Type B pancreatic cell (in vitro differentiated cells): ENCODE results near the gene DUSP28. TPM values are rescaled to one million over a fixed set of nuclear protein-coding genes. Genes with fewer than 3 reads are reported as not detected.

ENCODE experiments used
- DNase-seq: peaks from one replicate; pipeline ENCODE4 v3.0.0; 2021; ENCODE audit warnings: mixed read lengths; ENCODE audit not compliant: unreplicated experiment; ENCODE audit errors: extremely low spot score
- H3K27ac Mint-ChIP-seq: 2 replicates; pipeline ENCODE4 v1.8.0; 2021; ENCODE audit warnings: mild to moderate bottlenecking, mixed read lengths
- H3K27me3 Mint-ChIP-seq: 2 replicates; pipeline ENCODE4 v1.8.0; 2021; ENCODE audit warnings: mixed read lengths
- H3K36me3 Mint-ChIP-seq: 2 replicates; pipeline ENCODE4 v1.8.0; 2021; ENCODE audit warnings: mixed read lengths
- H3K4me1 Mint-ChIP-seq: one replicate; pipeline ENCODE4 v1.8.0; 2021; ENCODE audit warnings: mixed read lengths; ENCODE audit not compliant: unreplicated experiment
- H3K4me3 Mint-ChIP-seq: 2 replicates; pipeline ENCODE4 v1.8.0; 2021; ENCODE audit warnings: mild to moderate bottlenecking, mixed read lengths
- H3K9me3 Mint-ChIP-seq: 2 replicates; pipeline ENCODE4 v1.8.0; 2021; ENCODE audit warnings: mixed read lengths
- total RNA-seq: library from RNA; stranded (reverse); gene quantifications from 2 replicates; pipeline ENCODE4 v1.2.1, GENCODE V29; 2021; ENCODE audit warnings: low replicate concordance
- TF ChIP-seq, protein P1 (sequence below): fragments of 200-600 bp; sonication (generic); conservative IDR thresholded peaks from 2 replicates; pipeline ENCODE4 v1.5.0; 2021; ENCODE audit warnings: antibody characterized with exemption, mild to moderate bottlenecking

DUSP28 gene
- total RNA-seq, 1 donor from 2014 or later, result 4.3 TPM

DNA sequence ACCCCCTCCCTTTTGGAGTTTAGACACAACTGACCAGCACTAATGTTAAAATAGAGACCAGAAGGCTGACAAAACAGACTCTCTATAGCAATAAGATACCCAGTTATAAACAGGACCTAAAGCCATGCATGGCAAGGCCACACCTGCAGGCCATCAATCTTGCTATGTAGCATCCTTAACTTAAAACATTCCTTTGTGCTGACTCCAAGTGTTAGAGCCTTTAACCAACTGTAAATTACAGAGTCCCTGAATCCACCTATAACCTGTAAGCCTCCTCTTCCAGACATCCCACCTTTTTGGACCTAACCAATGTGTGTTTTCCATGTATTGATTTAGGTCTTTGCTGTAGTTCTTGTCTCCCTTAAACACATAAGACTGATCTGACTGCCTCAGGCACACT is 20.3 kb upstream of the DUSP28 start:
- peak; percentile 7 for DNase-seq
- Mint-ChIP-seq H3K4me3 (no peak overlapping the region), H3K36me3 (peaks cover 44% of the 10 kb centered on the region), H3K27ac (no peak overlapping the region), H3K27me3 (no peaks in the 10 kb centered on the region), H3K4me1 (no peaks in the 10 kb centered on the region), H3K9me3 (peaks cover 7% of the 10 kb centered on the region)
- TF ChIP-seq, protein P1, sequence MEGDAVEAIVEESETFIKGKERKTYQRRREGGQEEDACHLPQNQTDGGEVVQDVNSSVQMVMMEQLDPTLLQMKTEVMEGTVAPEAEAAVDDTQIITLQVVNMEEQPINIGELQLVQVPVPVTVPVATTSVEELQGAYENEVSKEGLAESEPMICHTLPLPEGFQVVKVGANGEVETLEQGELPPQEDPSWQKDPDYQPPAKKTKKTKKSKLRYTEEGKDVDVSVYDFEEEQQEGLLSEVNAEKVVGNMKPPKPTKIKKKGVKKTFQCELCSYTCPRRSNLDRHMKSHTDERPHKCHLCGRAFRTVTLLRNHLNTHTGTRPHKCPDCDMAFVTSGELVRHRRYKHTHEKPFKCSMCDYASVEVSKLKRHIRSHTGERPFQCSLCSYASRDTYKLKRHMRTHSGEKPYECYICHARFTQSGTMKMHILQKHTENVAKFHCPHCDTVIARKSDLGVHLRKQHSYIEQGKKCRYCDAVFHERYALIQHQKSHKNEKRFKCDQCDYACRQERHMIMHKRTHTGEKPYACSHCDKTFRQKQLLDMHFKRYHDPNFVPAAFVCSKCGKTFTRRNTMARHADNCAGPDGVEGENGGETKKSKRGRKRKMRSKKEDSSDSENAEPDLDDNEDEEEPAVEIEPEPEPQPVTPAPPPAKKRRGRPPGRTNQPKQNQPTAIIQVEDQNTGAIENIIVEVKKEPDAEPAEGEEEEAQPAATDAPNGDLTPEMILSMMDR, result no peak

DNA sequence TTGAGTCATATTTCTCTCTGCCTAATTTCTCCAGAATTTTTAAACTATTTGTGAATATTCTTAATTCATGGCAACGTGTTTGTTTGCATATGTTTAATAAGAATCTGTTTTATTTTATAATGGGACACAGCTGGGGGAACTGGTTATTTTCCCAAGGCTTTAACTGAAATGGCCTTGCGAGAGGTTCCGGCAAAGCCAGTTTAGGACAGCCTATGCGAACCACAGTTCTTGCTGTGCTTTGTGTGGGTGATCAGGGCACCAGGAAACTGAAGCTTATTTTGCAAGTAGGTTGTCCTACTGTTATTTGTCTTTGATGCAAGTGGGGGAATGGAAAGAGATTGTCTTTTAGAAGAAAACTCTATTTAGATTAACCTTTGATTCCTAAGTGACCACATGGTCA is 8.9 kb upstream of the DUSP28 start:
- Mint-ChIP-seq H3K36me3 (peaks cover 14% of the 10 kb centered on the region), H3K27me3 (no peaks in the 10 kb centered on the region), H3K4me3 (no peak overlapping the region), H3K9me3 (peaks cover 4% of the 10 kb centered on the region), H3K4me1 (no peaks in the 10 kb centered on the region), H3K27ac (no peak overlapping the region)
- peak; percentile 18 for DNase-seq
- TF ChIP-seq, protein P1, result no peak

DNA sequence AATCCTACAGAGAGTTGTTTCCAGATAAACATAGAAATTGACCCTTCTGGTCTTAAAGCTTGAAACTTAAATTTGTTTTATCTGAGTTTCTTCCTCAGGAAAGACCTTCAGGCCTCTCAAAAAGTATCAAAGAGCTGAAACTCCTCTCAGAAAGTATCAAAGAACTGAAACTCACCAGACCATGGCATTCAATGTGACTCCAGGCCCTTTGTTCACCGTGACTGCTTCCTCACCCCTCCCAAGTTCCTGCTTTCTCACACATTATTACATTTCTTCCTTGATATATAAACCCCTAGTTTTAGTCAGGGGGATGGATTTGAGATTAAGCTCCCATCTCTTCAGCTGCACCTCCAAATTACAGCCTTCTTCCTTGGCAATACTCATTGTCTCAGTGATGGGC is 8.3 kb upstream of the DUSP28 start:
- Mint-ChIP-seq H3K36me3 (peaks cover 14% of the 10 kb centered on the region), H3K27ac (no peak overlapping the region), H3K9me3 (peaks cover 4% of the 10 kb centered on the region), H3K4me3 (no peak overlapping the region), H3K27me3 (no peaks in the 10 kb centered on the region), H3K4me1 (no peaks in the 10 kb centered on the region)
- TF ChIP-seq, protein P1, result no peak
- no peak for DNase-seq

DNA sequence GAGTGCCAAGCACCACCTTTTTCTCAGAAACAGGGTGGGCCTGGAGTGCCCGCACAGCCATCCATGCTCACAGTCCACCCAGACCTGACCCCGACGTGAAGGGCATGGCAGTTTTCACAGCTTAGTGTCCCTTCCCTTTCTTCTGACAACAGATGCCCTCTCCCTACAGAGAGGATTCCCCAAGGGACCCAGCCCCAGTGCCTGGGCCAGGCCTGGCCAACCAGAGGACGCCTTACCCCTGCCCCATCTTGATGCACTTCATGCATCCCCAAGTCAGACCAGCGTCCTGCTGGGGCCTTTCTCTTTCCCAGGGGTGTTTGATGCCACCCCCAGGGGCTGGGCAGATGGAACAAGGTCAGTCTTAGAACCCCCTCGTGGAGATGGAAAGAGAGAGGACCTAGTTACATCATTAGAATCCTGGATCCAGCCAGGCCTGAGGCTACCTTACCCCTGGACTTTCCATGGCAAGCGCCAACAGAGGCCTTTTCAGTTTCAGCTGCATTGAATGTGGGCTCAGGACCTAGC is 6.1 kb upstream of the DUSP28 start:
- Mint-ChIP-seq H3K36me3 (peaks cover 14% of the 10 kb centered on the region), H3K4me3 (no peak overlapping the region), H3K27ac (no peak overlapping the region), H3K4me1 (peaks cover 9% of the 10 kb centered on the region), H3K9me3 (peaks cover 4% of the 10 kb centered on the region), H3K27me3 (no peaks in the 10 kb centered on the region)
- TF ChIP-seq, protein P1, result no peak
- DNase-seq, result peak; percentile 62

DNA sequence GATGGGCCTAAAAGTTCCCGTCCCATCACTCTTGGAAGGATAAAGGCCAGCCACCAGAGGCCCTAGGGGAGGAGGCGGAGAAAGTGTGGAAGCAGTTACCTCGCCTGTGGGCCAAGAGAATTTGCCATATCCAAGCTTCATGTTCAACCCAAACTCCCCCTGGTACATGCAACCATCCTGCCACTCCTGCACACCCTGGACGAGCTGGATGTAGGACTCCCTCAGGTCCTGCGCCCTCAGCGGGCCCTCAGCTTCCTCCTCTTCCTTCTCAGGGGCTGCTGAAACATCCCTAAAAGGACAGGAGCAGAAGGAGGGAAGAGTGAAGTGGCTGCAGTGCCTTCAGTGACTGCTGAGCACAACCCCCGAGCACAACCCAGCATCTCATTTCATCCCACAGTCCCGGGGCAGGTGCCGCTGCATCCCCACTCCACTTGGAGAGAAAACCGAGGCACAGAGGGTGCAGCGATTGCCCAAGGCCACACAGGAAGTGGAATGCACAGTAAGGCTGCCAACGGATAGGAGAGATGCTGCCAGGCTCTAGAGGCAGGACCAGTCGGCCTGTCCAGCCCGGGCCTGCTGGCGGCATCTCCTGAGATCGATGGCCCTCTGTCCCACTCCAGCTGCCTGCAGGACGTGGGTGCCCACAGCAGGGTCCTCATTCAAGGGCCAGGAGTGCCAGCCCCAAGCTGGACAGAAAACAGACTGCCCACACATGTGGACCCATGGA is 5.2 kb upstream of the DUSP28 start:
- peak; percentile 44 for DNase-seq
- TF ChIP-seq, protein P1, result no peak
- H3K27me3 Mint-ChIP-seq, result no peaks in the 10 kb centered on the region
- peaks cover 16% of the 10 kb centered on the region for H3K4me1 Mint-ChIP-seq
- no peak overlapping the region for H3K27ac Mint-ChIP-seq
- peaks cover 14% of the 10 kb centered on the region for H3K36me3 Mint-ChIP-seq
- H3K4me3 Mint-ChIP-seq, result no peak overlapping the region
- peaks cover 4% of the 10 kb centered on the region for H3K9me3 Mint-ChIP-seq
